ENCODE results near the gene APPBP2. TPM values are rescaled to one million over a fixed set of nuclear protein-coding genes. Genes with fewer than 3 reads are reported as not detected.

The APPBP2 gene
- total and polyA plus RNA-seq, 2 experiments from 2014 or later: 22.9 to 30.9 TPM

GRCh38 chr17:60401819-60402218 lies 124.2 kb downstream of the APPBP2 start:
- Histone ChIP-seq H3K4me3 (no peak overlapping the region), H3K4me1 (ENCODE audit: low read depth) (peaks cover 12% of the 10 kb centered on the region), H3K27me3 (no peaks in the 10 kb centered on the region), H3K9me3 (ENCODE audit: low read depth) (no peaks in the 10 kb centered on the region), H3K36me3 (no peaks in the 10 kb centered on the region), H3K27ac (no peak overlapping the region)
- TF ChIP-seq, protein P1, sequence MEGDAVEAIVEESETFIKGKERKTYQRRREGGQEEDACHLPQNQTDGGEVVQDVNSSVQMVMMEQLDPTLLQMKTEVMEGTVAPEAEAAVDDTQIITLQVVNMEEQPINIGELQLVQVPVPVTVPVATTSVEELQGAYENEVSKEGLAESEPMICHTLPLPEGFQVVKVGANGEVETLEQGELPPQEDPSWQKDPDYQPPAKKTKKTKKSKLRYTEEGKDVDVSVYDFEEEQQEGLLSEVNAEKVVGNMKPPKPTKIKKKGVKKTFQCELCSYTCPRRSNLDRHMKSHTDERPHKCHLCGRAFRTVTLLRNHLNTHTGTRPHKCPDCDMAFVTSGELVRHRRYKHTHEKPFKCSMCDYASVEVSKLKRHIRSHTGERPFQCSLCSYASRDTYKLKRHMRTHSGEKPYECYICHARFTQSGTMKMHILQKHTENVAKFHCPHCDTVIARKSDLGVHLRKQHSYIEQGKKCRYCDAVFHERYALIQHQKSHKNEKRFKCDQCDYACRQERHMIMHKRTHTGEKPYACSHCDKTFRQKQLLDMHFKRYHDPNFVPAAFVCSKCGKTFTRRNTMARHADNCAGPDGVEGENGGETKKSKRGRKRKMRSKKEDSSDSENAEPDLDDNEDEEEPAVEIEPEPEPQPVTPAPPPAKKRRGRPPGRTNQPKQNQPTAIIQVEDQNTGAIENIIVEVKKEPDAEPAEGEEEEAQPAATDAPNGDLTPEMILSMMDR (IDR thresholded peaks at IDR 0.05; ENCODE audit: low read depth, low read length): no peak
- DNase-seq (ENCODE audit: low read depth in 1 of 2, low spot score in 1 of 2): no peak

GRCh38 chr17:60398227-60398959 lies 127.6 kb downstream of the APPBP2 start:
- Histone ChIP-seq H3K27me3 (no peaks in the 10 kb centered on the region), H3K27ac (no peak overlapping the region), H3K9me3 (ENCODE audit: low read depth) (no peaks in the 10 kb centered on the region), H3K4me1 (ENCODE audit: low read depth) (peaks cover 8% of the 10 kb centered on the region), H3K36me3 (no peaks in the 10 kb centered on the region), H3K4me3 (no peak overlapping the region)
- DNase-seq (ENCODE audit: low read depth in 1 of 2, low spot score in 1 of 2): no peak
- TF ChIP-seq, protein P1 (IDR thresholded peaks at IDR 0.05; ENCODE audit: low read depth, low read length): no peak

DNA sequence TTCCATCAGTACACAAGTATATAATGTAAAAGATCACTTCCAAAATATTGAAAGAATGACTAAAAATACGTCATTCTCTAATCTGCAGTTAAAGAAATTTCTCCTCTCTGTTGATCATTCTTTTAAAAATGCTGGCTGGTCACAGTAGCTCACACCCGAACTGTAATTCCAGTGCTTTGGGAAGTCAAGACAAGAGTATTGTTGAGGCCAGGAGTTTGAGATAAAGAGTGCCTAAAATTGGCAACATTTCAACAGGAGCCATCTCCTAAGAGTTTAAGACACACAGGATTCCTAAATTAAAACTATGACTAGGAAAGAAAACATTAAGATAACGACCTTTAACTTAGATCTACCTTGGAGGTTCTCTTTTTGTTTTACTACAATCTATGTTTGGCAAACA lies 129.6 kb downstream of the APPBP2 start:
- Histone ChIP-seq H3K27ac (peak overlapping the region; percentile 52), H3K4me3 (no peak overlapping the region), H3K27me3 (no peaks in the 10 kb centered on the region), H3K9me3 (ENCODE audit: low read depth) (no peaks in the 10 kb centered on the region), H3K36me3 (no peaks in the 10 kb centered on the region), H3K4me1 (ENCODE audit: low read depth) (peaks cover 13% of the 10 kb centered on the region)
- TF ChIP-seq, protein P1 (IDR thresholded peaks at IDR 0.05; ENCODE audit: low read depth, low read length): no peak
- no peak for DNase-seq (ENCODE audit: low read depth in 1 of 2, low spot score in 1 of 2)

DNA sequence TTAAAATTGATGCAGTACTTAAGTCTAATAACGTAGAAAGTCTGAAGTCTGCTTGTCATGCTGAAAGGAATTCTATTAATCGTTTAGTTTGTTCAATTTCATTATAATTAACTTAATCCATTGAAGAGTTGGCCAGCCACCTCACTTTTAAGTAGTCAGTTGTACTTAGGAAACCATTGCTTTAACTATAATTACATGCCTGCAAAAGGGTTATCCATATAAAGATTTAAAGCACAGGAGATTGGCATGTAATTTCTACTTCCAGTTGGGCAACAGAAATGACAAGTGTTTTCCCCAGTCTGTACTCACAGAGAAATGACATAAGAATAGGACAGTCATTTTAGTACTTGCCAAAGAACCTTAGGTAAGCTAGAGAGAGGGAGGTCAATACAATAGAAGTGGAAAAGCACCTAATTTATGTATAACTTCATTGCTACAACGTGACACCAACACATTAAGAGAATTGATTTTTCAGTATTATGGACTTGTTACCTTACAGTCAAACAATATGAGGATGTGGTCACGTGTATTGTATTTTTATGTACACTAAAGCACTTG lies 130.5 kb downstream of the APPBP2 start:
- Histone ChIP-seq H3K36me3 (no peaks in the 10 kb centered on the region), H3K4me3 (no peak overlapping the region), H3K27me3 (no peaks in the 10 kb centered on the region), H3K27ac (no peak overlapping the region), H3K9me3 (ENCODE audit: low read depth) (no peaks in the 10 kb centered on the region), H3K4me1 (ENCODE audit: low read depth) (peaks cover 14% of the 10 kb centered on the region)
- no peak for DNase-seq (ENCODE audit: low read depth in 1 of 2, low spot score in 1 of 2)
- TF ChIP-seq, protein P1 (IDR thresholded peaks at IDR 0.05; ENCODE audit: low read depth, low read length): no peak

DNA sequence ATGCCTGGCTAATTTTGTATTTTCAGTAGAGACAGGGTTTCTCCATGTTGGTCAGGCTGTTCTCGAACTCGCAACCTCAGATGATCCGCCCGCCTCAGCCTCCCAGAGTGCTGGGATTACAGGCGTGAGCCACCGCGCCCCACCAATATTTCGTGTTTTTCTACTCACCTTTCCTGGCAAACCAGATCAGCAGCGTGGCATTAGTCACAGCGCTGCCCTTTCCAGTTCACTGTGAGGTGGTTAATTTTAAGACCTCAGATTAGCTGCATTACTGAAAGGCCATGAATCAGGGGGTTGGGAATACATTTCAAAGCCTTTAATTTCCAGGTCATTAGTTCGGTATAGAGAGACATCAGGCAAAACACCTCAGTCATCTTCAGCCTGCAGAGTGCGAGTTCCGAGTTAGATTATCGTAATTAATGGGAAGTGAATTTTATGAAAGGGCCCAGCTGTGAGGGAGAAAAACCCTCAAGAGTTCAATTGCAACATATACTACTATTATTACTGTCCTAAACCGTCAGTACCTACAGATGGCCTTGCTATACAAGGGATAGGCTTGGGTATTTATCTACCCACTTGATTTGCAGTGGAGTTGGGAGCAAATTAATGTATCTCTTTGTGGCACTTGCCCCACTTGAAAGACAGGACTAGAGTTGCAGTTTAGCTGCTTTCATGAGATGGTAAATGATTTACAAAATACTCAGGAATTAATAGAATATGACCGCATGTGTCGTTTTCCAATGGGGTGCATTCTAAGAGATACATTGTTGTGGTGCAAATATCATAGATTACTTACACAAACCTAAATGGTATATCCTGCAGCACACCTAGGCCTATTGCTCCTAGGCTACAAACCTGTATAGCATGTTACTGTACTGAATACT lies 132.0 kb downstream of the APPBP2 start:
- H3K4me3 ChIP-seq: no peak overlapping the region
- no peaks in the 10 kb centered on the region for H3K36me3 ChIP-seq
- no peak overlapping the region for H3K27ac ChIP-seq
- no peaks in the 10 kb centered on the region for H3K9me3 ChIP-seq (ENCODE audit: low read depth)
- TF ChIP-seq, protein P1 (IDR thresholded peaks at IDR 0.05; ENCODE audit: low read depth, low read length): no peak
- no peak for DNase-seq (ENCODE audit: low read depth in 1 of 2, low spot score in 1 of 2)
- H3K27me3 ChIP-seq: no peaks in the 10 kb centered on the region
- H3K4me1 ChIP-seq (ENCODE audit: low read depth): peaks cover 21% of the 10 kb centered on the region

Other genes with a start within 250 kb of the APPBP2 start
- 25.0 and 32.2 TPM in 2 replicates for gene USP32, start 134.1 kb downstream of the APPBP2 start, total RNA-seq
- 19.7 and 32.7 TPM in 2 replicates for gene USP32, start 134.1 kb downstream of the APPBP2 start, polyA plus RNA-seq
- not detected in 2 replicates for gene CHCT1, start 103.8 kb downstream of the APPBP2 start, total RNA-seq
- gene CHCT1, start 103.8 kb downstream of the APPBP2 start, polyA plus RNA-seq: 0.76 TPM in 1 of 2 replicates, not detected in the other
- 15.8 and 16.3 TPM in 2 replicates for gene PPM1D, start 74.0 kb upstream of the APPBP2 start, total RNA-seq
- 7.7 and 8.1 TPM in 2 replicates for gene PPM1D, start 74.0 kb upstream of the APPBP2 start, polyA plus RNA-seq
- 36.5 TPM in 2 replicates for gene BCAS3, start 151.6 kb upstream of the APPBP2 start, total RNA-seq
- 39.6 and 51.3 TPM in 2 replicates for gene BCAS3, start 151.6 kb upstream of the APPBP2 start, polyA plus RNA-seq

Data from cardiac muscle cell (in vitro differentiated cells and primary cell).